ENCODE results near the gene MRPL12. TPM values are rescaled to one million over a fixed set of nuclear protein-coding genes. Genes with fewer than 3 reads are reported as not detected.
A peak's percentile ranks its signal among the peaks of the same experiment; 100 is the strongest.

The MRPL12 gene
- total and polyA plus RNA-seq, 9 of the 15 experiments (the other 6 are each of a cell fraction or from before 2014, with no cell fraction given): 0.94 to 338 (median 100) TPM

DNA sequence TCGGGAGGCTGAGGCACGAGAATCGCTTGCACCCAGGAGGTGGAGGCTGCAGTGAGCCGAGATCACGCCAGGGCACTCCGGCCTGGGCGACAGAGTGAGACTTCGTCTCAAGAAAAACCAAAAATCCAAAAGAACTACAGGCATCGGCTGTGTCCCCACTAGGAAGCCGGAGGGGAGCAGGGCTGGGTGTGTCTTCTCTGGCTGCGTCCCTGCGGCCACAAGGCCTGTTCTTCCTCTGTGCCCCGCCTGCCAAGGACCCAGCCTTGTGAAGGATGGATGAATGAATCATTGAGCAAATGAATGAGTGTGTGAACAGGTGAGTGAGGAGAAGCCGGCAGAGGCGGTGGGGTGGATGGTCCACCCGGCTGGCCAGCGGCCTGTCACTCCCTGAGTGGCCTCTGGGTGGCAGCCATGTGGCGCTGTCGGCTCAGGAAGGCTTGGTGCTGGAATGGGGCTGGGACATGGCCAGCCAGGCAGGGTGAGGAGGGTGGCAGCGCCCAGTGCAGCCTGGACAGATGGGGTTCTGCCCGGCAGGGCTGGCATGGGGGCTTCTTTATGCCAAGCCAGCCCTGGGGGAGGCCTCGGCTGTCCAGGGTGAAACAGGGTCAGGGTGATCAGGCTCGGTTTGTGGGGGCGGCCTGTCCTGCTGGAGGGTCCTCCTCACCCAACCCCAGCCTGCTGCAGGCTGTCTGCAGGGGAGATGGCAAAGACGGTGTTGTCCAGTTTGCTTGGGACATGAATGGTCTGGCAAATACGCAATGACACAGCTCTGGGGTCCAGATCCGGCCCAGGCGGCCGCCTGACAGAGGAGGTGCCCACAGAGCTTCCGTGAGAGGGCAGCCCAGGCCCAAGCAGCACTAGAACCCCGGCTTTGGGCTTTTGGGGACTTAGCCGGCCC lies 30.6 kb downstream of the MRPL12 start (continued):
- TF ChIP-seq CTBP1 (IDR thresholded peaks at IDR 0.05; ENCODE audit: borderline replicate concordance) (peak; percentile 69; the same call in 1 of the 2 replicates), ZKSCAN1 (IDR thresholded peaks at IDR 0.05; ENCODE audit: low read depth, low read length) (no peak), CSDE1 (IDR thresholded peaks at IDR 0.05) (no peak), ZNF586 (CRISPR knock-in tag; conservative IDR thresholded peaks at IDR 0.05) (no peak), ZNF830 (CRISPR knock-in tag; IDR thresholded peaks at IDR 0.05) (no peak), SMC3 (conservative IDR thresholded peaks at IDR 0.05; ENCODE audit: insufficient read depth, low read depth, low read length) (peak; percentile 87), CC2D1A (IDR thresholded peaks at IDR 0.05) (peak; percentile 77), IRF2 (CRISPR knock-in tag; IDR thresholded peaks at IDR 0.05) (no peak), RNF2 (IDR thresholded peaks at IDR 0.05) (no peak), MYC (IDR thresholded peaks at IDR 0.05; ENCODE audit: low read depth, low read length) (peak; percentile 46; the same call in 1 of the 2 replicates), MYC (CRISPR knock-in tag; IDR thresholded peaks at IDR 0.05; ENCODE audit: borderline replicate concordance, low read depth) (no peak), YY1 (IDR thresholded peaks at IDR 0.05; ENCODE audit: borderline replicate concordance in 1 of 3, control insufficient read depth in 1 of 3, extremely low read depth in 1 of 3, insufficient read depth in 3 of 3, insufficient read length in 1 of 3, insufficient replicate concordance in 2 of 3, low read depth in 1 of 3, low read length in 2 of 3) (peak in 2 of 3 experiments; percentile 26 to 28), MAZ (CRISPR knock-in tag; conservative IDR thresholded peaks at IDR 0.05 in 1 of 2, IDR thresholded peaks at IDR 0.05 in 1 of 2) (peak in 1 of 2 experiments; percentile 48; a peak in 1 of 4 replicates), KDM2B (CRISPR knock-in tag; IDR thresholded peaks at IDR 0.05) (no peak), SRSF9 (IDR thresholded peaks at IDR 0.05; ENCODE audit: borderline replicate concordance, low read depth, low read length) (no peak), PCBP2 (IDR thresholded peaks at IDR 0.05; ENCODE audit: low read depth, low read length, poor library complexity, severe bottlenecking) (no peak), RB1 (IDR thresholded peaks at IDR 0.05; ENCODE audit: low read depth) (peak; percentile 81; the same call in 1 of the 2 replicates)
- TF ChIP-seq, protein P1, sequence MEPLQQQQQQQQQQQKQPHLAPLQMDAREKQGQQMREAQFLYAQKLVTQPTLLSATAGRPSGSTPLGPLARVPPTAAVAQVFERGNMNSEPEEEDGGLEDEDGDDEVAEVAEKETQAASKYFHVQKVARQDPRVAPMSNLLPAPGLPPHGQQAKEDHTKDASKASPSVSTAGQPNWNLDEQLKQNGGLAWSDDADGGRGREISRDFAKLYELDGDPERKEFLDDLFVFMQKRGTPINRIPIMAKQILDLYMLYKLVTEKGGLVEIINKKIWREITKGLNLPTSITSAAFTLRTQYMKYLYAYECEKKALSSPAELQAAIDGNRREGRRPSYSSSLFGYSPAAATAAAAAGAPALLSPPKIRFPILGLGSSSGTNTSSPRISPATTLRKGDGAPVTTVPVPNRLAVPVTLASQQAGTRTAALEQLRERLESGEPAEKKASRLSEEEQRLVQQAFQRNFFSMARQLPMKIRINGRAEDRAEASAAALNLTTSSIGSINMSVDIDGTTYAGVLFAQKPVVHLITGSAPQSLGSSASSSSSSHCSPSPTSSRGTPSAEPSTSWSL (CRISPR knock-in tag; IDR thresholded peaks at IDR 0.05; ENCODE audit: borderline replicate concordance): no peak
- TF ChIP-seq, protein P2, sequence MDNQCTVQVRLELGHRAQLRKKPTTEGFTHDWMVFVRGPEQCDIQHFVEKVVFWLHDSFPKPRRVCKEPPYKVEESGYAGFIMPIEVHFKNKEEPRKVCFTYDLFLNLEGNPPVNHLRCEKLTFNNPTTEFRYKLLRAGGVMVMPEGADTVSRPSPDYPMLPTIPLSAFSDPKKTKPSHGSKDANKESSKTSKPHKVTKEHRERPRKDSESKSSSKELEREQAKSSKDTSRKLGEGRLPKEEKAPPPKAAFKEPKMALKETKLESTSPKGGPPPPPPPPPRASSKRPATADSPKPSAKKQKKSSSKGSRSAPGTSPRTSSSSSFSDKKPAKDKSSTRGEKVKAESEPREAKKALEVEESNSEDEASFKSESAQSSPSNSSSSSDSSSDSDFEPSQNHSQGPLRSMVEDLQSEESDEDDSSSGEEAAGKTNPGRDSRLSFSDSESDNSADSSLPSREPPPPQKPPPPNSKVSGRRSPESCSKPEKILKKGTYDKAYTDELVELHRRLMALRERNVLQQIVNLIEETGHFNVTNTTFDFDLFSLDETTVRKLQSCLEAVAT (IDR thresholded peaks at IDR 0.05): no peak
- TF ChIP-seq, protein P3, sequence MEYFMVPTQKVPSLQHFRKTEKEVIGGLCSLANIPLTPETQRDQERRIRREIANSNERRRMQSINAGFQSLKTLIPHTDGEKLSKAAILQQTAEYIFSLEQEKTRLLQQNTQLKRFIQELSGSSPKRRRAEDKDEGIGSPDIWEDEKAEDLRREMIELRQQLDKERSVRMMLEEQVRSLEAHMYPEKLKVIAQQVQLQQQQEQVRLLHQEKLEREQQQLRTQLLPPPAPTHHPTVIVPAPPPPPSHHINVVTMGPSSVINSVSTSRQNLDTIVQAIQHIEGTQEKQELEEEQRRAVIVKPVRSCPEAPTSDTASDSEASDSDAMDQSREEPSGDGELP (CRISPR knock-in tag; IDR thresholded peaks at IDR 0.05; ENCODE audit: borderline replicate concordance): peak; percentile 71; the same call in 1 of the 2 replicates
- TF ChIP-seq, protein P4, sequence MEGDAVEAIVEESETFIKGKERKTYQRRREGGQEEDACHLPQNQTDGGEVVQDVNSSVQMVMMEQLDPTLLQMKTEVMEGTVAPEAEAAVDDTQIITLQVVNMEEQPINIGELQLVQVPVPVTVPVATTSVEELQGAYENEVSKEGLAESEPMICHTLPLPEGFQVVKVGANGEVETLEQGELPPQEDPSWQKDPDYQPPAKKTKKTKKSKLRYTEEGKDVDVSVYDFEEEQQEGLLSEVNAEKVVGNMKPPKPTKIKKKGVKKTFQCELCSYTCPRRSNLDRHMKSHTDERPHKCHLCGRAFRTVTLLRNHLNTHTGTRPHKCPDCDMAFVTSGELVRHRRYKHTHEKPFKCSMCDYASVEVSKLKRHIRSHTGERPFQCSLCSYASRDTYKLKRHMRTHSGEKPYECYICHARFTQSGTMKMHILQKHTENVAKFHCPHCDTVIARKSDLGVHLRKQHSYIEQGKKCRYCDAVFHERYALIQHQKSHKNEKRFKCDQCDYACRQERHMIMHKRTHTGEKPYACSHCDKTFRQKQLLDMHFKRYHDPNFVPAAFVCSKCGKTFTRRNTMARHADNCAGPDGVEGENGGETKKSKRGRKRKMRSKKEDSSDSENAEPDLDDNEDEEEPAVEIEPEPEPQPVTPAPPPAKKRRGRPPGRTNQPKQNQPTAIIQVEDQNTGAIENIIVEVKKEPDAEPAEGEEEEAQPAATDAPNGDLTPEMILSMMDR (IDR thresholded peaks at IDR 0.05 in 2 of 3, conservative IDR thresholded peaks at IDR 0.05 in 1 of 3; ENCODE audit: insufficient read depth in 2 of 3, low read depth in 1 of 3, low read length in 3 of 3): peak; percentile 92 to 94 (median 92)
